HepG2 (cell line): Measurements from ENCODE around the gene TMEM167B. TPM values are rescaled to one million over a fixed set of nuclear protein-coding genes. Genes with fewer than 3 reads are reported as not detected.

Experiments used
- ATF7 ChIP-seq, 2 experiments: fragments of 450-650 bp in 1 of 2; sonication (generic) in 1 of 2; formaldehyde crosslinking in 1 of 2; IDR thresholded peaks; 2 replicates each; pipeline versions ENCODE4 v1.4.0 to v1.6.1; 2016 to 2020; ENCODE audit warnings: antibody characterized with exemption in 1 of 2, mild to moderate bottlenecking in 1 of 2, missing genetic modification reagents in 1 of 2
- CCDC6 ChIP-seq: sonication (generic); formaldehyde crosslinking; IDR thresholded peaks from 2 replicates; pipeline ENCODE4 v1.8.1; 2022; ENCODE audit warnings: mild to moderate bottlenecking, missing genetic modification reagents, moderate library complexity
- DNMT3B ChIP-seq: conservative IDR thresholded peaks from 2 replicates; pipeline ENCODE4 v1.6.1; 2016; ENCODE audit warnings: missing biosample characterization, control low read depth
- MXD4 ChIP-seq: IDR thresholded peaks from 2 replicates; pipeline ENCODE4 v1.6.1; 2016; ENCODE audit warnings: mild to moderate bottlenecking, missing biosample characterization, missing genetic modification reagents
- MXI1 ChIP-seq: IDR thresholded peaks from 3 replicates; pipeline ENCODE4 v1.6.1; 2012; ENCODE audit warnings: low read depth, low read length, inconsistent platforms, borderline replicate concordance
- MYC ChIP-seq: sonication (generic); formaldehyde crosslinking; IDR thresholded peaks from 2 replicates; pipeline ENCODE4 v1.9.0; 2021; ENCODE audit warnings: missing genetic modification reagents, borderline replicate concordance
- REXO4 ChIP-seq: sonication (generic); formaldehyde crosslinking; IDR thresholded peaks from 2 replicates; pipeline ENCODE4 v1.8.0; 2022; ENCODE audit warnings: missing genetic modification reagents, mild to moderate bottlenecking, borderline replicate concordance
- RFX3 ChIP-seq: IDR thresholded peaks from 2 replicates; pipeline ENCODE4 v1.6.1; 2016; ENCODE audit warnings: missing biosample characterization, missing genetic modification reagents
- SALL1 ChIP-seq: sonication (generic); formaldehyde crosslinking; IDR thresholded peaks from 2 replicates; pipeline ENCODE4 v1.8.0; 2022; ENCODE audit warnings: mild to moderate bottlenecking, missing genetic modification reagents
- SP5 ChIP-seq: IDR thresholded peaks from 2 replicates; pipeline ENCODE4 v1.6.1; 2016; ENCODE audit warnings: low read depth, borderline replicate concordance
- YY1 ChIP-seq: IDR thresholded peaks from 2 replicates; pipeline ENCODE4 v1.6.1; 2011; ENCODE audit warnings: low read length, low read depth, moderate library complexity, mild to moderate bottlenecking; ENCODE audit not compliant: insufficient read depth, insufficient replicate concordance
- ZFX ChIP-seq: sonication (generic); formaldehyde crosslinking; IDR thresholded peaks from 2 replicates; pipeline ENCODE4 v1.4.0; 2020; ENCODE audit warnings: mild to moderate bottlenecking, low read depth, missing genetic modification reagents, moderate library complexity
- ZKSCAN8 ChIP-seq: IDR thresholded peaks from 2 replicates; pipeline ENCODE4 v1.6.1; 2016; ENCODE audit warnings: borderline replicate concordance, missing genetic modification reagents, missing compliant biosample characterization
- ZNF235 ChIP-seq: sonication (generic); formaldehyde crosslinking; IDR thresholded peaks from 2 replicates; pipeline ENCODE4 v1.8.1; 2023; ENCODE audit warnings: mild to moderate bottlenecking, missing genetic modification reagents, borderline replicate concordance
- ZNF562 ChIP-seq: sonication (generic); formaldehyde crosslinking; IDR thresholded peaks from 2 replicates; pipeline ENCODE4 v1.8.0; 2022; ENCODE audit warnings: missing genetic modification reagents, borderline replicate concordance
- ZNF674 ChIP-seq: sonication (generic); formaldehyde crosslinking; IDR thresholded peaks from 2 replicates; pipeline ENCODE4 v1.5.0; 2020; ENCODE audit warnings: low read depth, mild to moderate bottlenecking, missing genetic modification reagents
- ZNF839 ChIP-seq: sonication (generic); formaldehyde crosslinking; IDR thresholded peaks from 2 replicates; pipeline ENCODE4 v1.4.0; 2020; ENCODE audit warnings: missing genetic modification reagents, mild to moderate bottlenecking, borderline replicate concordance
- polyA plus RNA-seq, 8 experiments: library from polyadenylated mRNA; depleted of rRNA in 3 of 8; stranded (reverse) in 7 of 8; unstranded in 1 of 8; fragments of >200 nt; fragmentation: Illumina TruSeq in 4 of 8; extraction: Trizol in 4 of 8; gene quantifications; 2 replicates each; pipeline versions ENCODE4 v1.2.1 to v1.2.3, GENCODE V29; 2011 to 2016; ENCODE audit warnings: low read depth in 4 of 8, missing spikeins in 1 of 8, mixed read lengths in 1 of 8; ENCODE audit not compliant: insufficient read depth in 1 of 8
- total RNA-seq, 5 experiments: library from RNA; depleted of rRNA; stranded (reverse); fragments of >200 nt; fragmentation: Illumina TruSeq; extraction: Trizol; gene quantifications; 2 replicates each; pipeline ENCODE4 v1.2.3, GENCODE V29; 2016; ENCODE audit warnings: low read depth in 1 of 5
- TF ChIP-seq, protein P1 (sequence below): IDR thresholded peaks from 2 replicates; pipeline ENCODE4 v1.4.0; 2020; ENCODE audit warnings: mild to moderate bottlenecking, missing genetic modification reagents
- TF ChIP-seq, protein P2 (sequence below): sonication (generic); formaldehyde crosslinking; IDR thresholded peaks from 2 replicates; pipeline ENCODE4 v1.5.0; 2020; ENCODE audit warnings: mild to moderate bottlenecking, missing genetic modification reagents, borderline replicate concordance
- TF ChIP-seq, protein P3 (sequence below): IDR thresholded peaks from 2 replicates; pipeline ENCODE4 v1.6.1; 2018; ENCODE audit warnings: missing genetic modification reagents, mild to moderate bottlenecking, missing compliant biosample characterization

The TMEM167B gene
- total and polyA plus RNA-seq, 2 of the 13 experiments (the other 11 are each of a cell fraction or from before 2014, with no cell fraction given) = 9.5 to 22.4 TPM

GRCh38 chr1:109112652-109113285 is 22.2 kb downstream of the TMEM167B start (continued):
- TF ChIP-seq, protein P1, sequence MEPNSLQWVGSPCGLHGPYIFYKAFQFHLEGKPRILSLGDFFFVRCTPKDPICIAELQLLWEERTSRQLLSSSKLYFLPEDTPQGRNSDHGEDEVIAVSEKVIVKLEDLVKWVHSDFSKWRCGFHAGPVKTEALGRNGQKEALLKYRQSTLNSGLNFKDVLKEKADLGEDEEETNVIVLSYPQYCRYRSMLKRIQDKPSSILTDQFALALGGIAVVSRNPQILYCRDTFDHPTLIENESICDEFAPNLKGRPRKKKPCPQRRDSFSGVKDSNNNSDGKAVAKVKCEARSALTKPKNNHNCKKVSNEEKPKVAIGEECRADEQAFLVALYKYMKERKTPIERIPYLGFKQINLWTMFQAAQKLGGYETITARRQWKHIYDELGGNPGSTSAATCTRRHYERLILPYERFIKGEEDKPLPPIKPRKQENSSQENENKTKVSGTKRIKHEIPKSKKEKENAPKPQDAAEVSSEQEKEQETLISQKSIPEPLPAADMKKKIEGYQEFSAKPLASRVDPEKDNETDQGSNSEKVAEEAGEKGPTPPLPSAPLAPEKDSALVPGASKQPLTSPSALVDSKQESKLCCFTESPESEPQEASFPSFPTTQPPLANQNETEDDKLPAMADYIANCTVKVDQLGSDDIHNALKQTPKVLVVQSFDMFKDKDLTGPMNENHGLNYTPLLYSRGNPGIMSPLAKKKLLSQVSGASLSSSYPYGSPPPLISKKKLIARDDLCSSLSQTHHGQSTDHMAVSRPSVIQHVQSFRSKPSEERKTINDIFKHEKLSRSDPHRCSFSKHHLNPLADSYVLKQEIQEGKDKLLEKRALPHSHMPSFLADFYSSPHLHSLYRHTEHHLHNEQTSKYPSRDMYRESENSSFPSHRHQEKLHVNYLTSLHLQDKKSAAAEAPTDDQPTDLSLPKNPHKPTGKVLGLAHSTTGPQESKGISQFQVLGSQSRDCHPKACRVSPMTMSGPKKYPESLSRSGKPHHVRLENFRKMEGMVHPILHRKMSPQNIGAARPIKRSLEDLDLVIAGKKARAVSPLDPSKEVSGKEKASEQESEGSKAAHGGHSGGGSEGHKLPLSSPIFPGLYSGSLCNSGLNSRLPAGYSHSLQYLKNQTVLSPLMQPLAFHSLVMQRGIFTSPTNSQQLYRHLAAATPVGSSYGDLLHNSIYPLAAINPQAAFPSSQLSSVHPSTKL = peak; percentile 42; the same call in 1 of the 2 replicates
- TF ChIP-seq, protein P2, sequence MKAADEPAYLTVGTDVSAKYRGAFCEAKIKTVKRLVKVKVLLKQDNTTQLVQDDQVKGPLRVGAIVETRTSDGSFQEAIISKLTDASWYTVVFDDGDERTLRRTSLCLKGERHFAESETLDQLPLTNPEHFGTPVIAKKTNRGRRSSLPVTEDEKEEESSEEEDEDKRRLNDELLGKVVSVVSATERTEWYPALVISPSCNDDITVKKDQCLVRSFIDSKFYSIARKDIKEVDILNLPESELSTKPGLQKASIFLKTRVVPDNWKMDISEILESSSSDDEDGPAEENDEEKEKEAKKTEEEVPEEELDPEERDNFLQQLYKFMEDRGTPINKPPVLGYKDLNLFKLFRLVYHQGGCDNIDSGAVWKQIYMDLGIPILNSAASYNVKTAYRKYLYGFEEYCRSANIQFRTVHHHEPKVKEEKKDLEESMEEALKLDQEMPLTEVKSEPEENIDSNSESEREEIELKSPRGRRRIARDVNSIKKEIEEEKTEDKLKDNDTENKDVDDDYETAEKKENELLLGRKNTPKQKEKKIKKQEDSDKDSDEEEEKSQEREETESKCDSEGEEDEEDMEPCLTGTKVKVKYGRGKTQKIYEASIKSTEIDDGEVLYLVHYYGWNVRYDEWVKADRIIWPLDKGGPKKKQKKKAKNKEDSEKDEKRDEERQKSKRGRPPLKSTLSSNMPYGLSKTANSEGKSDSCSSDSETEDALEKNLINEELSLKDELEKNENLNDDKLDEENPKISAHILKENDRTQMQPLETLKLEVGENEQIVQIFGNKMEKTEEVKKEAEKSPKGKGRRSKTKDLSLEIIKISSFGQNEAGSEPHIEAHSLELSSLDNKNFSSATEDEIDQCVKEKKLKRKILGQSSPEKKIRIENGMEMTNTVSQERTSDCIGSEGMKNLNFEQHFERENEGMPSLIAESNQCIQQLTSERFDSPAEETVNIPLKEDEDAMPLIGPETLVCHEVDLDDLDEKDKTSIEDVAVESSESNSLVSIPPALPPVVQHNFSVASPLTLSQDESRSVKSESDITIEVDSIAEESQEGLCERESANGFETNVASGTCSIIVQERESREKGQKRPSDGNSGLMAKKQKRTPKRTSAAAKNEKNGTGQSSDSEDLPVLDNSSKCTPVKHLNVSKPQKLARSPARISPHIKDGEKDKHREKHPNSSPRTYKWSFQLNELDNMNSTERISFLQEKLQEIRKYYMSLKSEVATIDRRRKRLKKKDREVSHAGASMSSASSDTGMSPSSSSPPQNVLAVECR (CRISPR knock-in tag) = peak; percentile 51; the same call in 1 of the 2 replicates
- TF ChIP-seq MYC (CRISPR knock-in tag) = peak; percentile 31; the same call in 1 of the 2 replicates
- TF ChIP-seq REXO4 = no peak
- TF ChIP-seq YY1 = peak; percentile 54
- TF ChIP-seq ZFX (CRISPR knock-in tag) = peak; percentile 33; the same call in 1 of the 2 replicates
- TF ChIP-seq ZKSCAN8 (CRISPR knock-in tag) = 0 out of 2 replicates have a peak, but pooled peaks have one; percentile 24
- TF ChIP-seq DNMT3B (CRISPR knock-in tag) = no peak
- peak; percentile 66 for TF ChIP-seq SALL1 (CRISPR knock-in tag)
- no peak for TF ChIP-seq ZNF235 (CRISPR knock-in tag)
- TF ChIP-seq, protein P3, sequence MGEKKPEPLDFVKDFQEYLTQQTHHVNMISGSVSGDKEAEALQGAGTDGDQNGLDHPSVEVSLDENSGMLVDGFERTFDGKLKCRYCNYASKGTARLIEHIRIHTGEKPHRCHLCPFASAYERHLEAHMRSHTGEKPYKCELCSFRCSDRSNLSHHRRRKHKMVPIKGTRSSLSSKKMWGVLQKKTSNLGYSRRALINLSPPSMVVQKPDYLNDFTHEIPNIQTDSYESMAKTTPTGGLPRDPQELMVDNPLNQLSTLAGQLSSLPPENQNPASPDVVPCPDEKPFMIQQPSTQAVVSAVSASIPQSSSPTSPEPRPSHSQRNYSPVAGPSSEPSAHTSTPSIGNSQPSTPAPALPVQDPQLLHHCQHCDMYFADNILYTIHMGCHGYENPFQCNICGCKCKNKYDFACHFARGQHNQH (CRISPR knock-in tag) = peak; percentile 49; the same call in 1 of the 2 replicates
- TF ChIP-seq SP5 (CRISPR knock-in tag) = no peak
- peak; percentile 80 for TF ChIP-seq RFX3
- TF ChIP-seq ZNF674 = no peak
- no peak for TF ChIP-seq ZNF839 (CRISPR knock-in tag)
- no peak for TF ChIP-seq ZNF562 (CRISPR knock-in tag)
- TF ChIP-seq MXI1 = peak; percentile 61; the same call in 1 of the 3 replicates
- TF ChIP-seq MXD4 (CRISPR knock-in tag) = no peak
- no peak for TF ChIP-seq ATF7 (IDR thresholded peaks at IDR 0.05)
- no peak for TF ChIP-seq ATF7 (CRISPR knock-in tag; IDR thresholded peaks at IDR 0.05)
- no peak for TF ChIP-seq CCDC6
